Small intestine (tissue), 7 donors: ENCODE measurements around the gene CLIC3. TPM values are rescaled to one million over a fixed set of nuclear protein-coding genes. Genes with fewer than 3 reads are reported as not detected.

Source experiments
- DNase-seq, 2 donors: peaks; one replicate each; pipeline versions ENCODE4 v3.0.0 to v3.0.0-alpha.2; 2013
- FAIRE-seq: peaks from 2 replicates; lab custom pipeline; 2012; peaks lifted over from hg19 to GRCh38; lab: Jason Lieb, UNC
- H3K27ac ChIP-seq, 3 donors: one replicate each; pipeline ENCODE4 v1.5.1; 2013; ENCODE audit warnings: low read length in 2 of 3, mild to moderate bottlenecking in 2 of 3, control low read depth in 1 of 3, inconsistent platforms in 1 of 3, low read depth in 1 of 3, moderate library complexity in 1 of 3
- H3K27me3 ChIP-seq, 3 donors: one replicate each; pipeline ENCODE4 v1.6.1; 2013; ENCODE audit warnings: low read length in 3 of 3, inconsistent platforms in 1 of 3; ENCODE audit not compliant: control insufficient read depth in 3 of 3, insufficient read depth in 3 of 3
- H3K36me3 ChIP-seq, 3 donors: one replicate each; pipeline ENCODE4 v1.6.1; 2013; ENCODE audit warnings: low read length in 3 of 3, inconsistent platforms in 1 of 3, low read depth in 1 of 3, mild to moderate bottlenecking in 1 of 3, moderate library complexity in 1 of 3; ENCODE audit not compliant: control insufficient read depth in 3 of 3, insufficient read depth in 2 of 3
- H3K4me1 ChIP-seq, 3 donors: one replicate each; pipeline ENCODE4 v1.6.1; 2013; ENCODE audit warnings: low read length in 2 of 3, inconsistent platforms in 1 of 3, low read depth in 1 of 3, mild to moderate bottlenecking in 1 of 3, moderate library complexity in 1 of 3; ENCODE audit not compliant: control insufficient read depth in 3 of 3, insufficient read depth in 2 of 3
- H3K4me3 ChIP-seq, 3 donors: one replicate each; pipeline ENCODE4 v1.5.1; 2013; ENCODE audit warnings: low read length in 3 of 3, control low read depth in 1 of 3, inconsistent platforms in 1 of 3, low read depth in 1 of 3, mild to moderate bottlenecking in 1 of 3, moderate library complexity in 1 of 3
- H3K9me3 ChIP-seq, 2 donors: one replicate each; pipeline ENCODE4 v1.6.1; 2013; ENCODE audit warnings: low read depth in 1 of 2, low read length in 1 of 2; ENCODE audit not compliant: control insufficient read depth in 2 of 2, insufficient read depth in 1 of 2
- WGBS, 3 donors: extraction: QIAGEN DNeasy Blood & Tissue Kit; methylation state at CpG; one replicate each; pipeline ENCODE4 v1.1.7; 2013; 5-methylcytosine and 5-hydroxymethylcytosine counted together
- polyA plus RNA-seq, 4 donors: library from polyadenylated mRNA; stranded (reverse) in 3 of 4; unstranded in 1 of 4; fragments of 200-250 nt in 3 of 4; fragments of 120-200 nt in 1 of 4; gene quantifications; one replicate each; pipeline versions ENCODE4 v1.2.1 to v1.2.3, GENCODE V29; 2013
- donor health status: healthy with polysubstance abuse.
- donor health status: control.
- donor health status: control.
- donor health status: Bipolar disorder and iron deficiency.
- donor health status: healthy.

CLIC3 gene
- polyA plus RNA-seq, 4 donors = 0.81 to 6.2 (median 1.4) TPM; not detected in 1

DNA sequence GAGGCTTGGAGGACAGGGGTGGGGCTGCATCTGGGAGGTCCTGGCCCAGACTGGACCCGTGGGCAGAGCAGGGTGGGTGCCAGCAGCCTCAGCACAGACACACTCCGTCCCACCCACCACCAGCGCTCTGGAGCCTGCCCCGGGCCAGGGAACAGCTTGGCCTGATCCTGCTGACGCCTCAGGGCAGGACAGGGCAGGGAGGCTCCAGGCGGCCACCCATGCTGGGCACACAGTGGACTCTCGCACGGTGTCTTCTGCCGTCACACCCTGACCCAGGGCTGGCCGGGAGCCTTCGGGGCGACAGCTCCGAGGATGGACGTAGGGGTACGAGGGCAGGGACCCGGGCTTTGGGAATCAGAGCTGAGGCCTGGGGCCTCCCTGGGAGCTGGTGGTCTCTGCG, 27.2 kb downstream of the CLIC3 start:
- no peak for FAIRE-seq

DNA sequence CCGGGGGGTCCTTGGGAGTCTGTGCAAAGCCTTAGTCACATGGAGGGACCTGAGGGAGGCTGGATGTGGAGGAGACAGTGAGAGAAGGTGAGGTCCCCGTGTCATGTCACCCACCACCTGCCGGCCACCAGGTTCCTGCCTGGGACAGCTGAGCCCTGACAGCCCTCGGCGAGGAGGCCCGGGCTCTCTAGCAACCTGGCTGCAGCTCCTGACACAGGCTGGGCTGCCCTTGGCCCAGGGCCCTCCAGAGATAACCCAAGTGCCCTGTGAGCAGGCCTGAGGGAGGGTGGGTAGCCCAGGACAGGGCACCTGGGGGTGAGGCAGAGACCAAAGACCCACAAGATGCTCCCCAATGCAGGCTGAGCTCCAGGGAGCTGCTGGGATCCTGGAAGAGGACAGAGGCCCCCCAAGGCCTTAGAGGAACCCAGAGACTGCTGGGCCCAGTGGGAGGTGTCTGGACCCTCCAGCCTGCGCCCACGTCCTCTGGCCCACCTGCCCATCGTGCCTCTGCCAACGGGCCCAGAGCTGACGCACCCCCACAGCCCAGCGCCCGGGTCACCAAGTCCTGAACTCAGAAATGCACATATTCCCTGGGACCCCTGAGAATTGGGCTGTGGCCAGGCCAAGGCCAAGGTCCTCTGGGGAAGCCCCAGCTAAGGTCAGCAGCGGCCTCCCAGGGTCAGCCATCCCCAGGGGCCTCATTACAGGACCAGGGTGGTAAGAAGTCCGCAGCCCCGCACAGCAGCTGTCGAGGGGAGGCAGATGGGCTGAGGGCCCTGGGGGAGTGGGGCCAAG, 27.8 kb downstream of the CLIC3 start:
- H3K4me1 ChIP-seq = peaks cover 0 to 13% (median 2%) of the 10 kb centered on the region in 3 donors
- H3K9me3 ChIP-seq = no peaks in the 10 kb centered on the region
- FAIRE-seq (no peak), DNase-seq (no peak)
- peaks cover 0 to 9% (median 0%) of the 10 kb centered on the region in 3 donors for H3K27me3 ChIP-seq
- no peaks in the 10 kb centered on the region for H3K36me3 ChIP-seq
- WGBS, 3 donors = 68 to 80% (median 69%) methylated on average over 11 to 17 of the region's 17 CpGs
- no peak overlapping the region for H3K27ac ChIP-seq
- H3K4me3 ChIP-seq = no peak overlapping the region

More for the DNA sequence above, 27.2 kb downstream of the CLIC3 start:
- no peaks in the 10 kb centered on the region for H3K36me3 ChIP-seq
- DNase-seq = no peak
- H3K27ac ChIP-seq = no peak overlapping the region
- WGBS, 3 donors = 82 to 90% (median 87%) methylated on average over 15 to 17 of the region's 17 CpGs
- peaks cover 0 to 12% (median 2%) of the 10 kb centered on the region in 3 donors for H3K4me1 ChIP-seq
- H3K4me3 ChIP-seq = no peak overlapping the region
- H3K27me3 ChIP-seq = peaks cover 0 to 9% (median 0%) of the 10 kb centered on the region in 3 donors
- no peaks in the 10 kb centered on the region for H3K9me3 ChIP-seq

DNA sequence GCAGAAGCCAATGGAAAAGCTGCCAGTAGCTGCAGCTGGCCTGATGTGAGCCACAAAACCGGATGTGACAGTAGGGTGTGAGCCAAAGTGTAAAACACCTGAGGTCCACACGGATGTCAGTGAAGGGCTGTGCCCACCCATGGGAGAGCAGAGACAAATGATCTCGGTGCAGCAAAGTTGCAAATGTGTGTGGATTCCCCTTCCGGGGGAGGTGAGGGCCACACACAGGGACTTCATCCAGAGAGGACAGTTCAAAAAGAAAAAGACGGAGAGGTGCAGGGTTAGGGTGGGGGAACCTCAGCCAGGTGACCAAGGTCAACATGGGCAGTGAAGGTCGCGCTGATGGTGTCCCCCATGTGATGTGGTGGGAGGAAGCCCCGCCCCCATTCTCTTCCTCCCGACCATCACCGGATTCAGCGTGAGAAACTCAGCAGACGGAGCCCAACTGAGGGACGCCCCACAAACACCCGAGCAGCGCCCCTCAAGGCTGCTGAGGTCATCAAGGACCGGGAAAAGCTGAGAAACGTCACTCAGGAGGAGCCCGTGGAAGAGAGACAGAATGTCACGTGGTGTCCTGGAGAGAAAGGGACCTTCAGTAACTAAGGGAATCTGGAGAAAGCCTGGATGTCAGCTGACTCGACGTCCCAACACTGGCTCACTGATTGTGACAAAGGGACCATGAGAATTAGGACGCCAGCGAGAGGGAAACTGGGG, 30.4 kb downstream of the CLIC3 start:
- WGBS, 3 donors = 25 to 27% (median 27%) methylated on average over 23 of the region's 23 CpGs
- peaks cover 0 to 9% (median 0%) of the 10 kb centered on the region in 3 donors for H3K27me3 ChIP-seq
- H3K4me1 ChIP-seq = peaks cover 0 to 13% (median 2%) of the 10 kb centered on the region in 3 donors
- H3K27ac ChIP-seq = no peak overlapping the region
- no peaks in the 10 kb centered on the region for H3K36me3 ChIP-seq
- H3K9me3 ChIP-seq = no peaks in the 10 kb centered on the region
- no peak for FAIRE-seq
- peak; percentile 26 to 30 for DNase-seq
- H3K4me3 ChIP-seq = no peak overlapping the region

DNA sequence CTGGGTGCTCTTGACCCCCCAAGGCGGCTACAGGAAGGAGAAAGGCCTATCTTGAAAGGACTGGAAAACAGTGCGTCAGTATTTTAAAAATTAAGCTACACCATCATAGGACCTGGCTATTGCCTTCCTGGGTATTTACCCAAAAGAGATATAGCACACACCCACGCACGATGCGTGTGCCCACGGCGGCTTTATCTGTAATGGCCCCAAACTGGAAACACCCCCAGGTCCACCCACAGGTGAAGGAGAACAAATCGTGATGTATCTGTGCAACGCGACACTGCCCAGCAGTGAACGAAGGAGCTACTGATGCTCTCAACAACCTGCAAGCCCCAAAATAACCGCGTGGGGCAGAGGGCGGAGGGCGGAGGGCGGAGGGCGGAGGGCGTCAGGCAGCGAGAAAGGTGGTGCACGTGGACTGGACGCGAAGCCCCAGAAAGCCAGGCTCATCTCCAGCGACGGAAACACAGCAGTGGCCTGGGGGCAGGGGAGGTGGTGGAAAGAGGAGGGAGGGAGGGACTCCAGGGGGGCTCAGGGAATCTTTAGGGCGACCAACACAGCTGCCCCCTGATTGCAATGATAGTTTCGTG, 31.4 kb downstream of the CLIC3 start:
- Histone ChIP-seq H3K4me1 (peaks cover 0 to 13% (median 2%) of the 10 kb centered on the region in 3 donors), H3K36me3 (no peaks in the 10 kb centered on the region), H3K9me3 (no peaks in the 10 kb centered on the region), H3K4me3 (no peak overlapping the region), H3K27me3 (peaks cover 0 to 9% (median 0%) of the 10 kb centered on the region in 3 donors), H3K27ac (no peak overlapping the region)
- FAIRE-seq (no peak), DNase-seq (no peak)
- WGBS, 3 donors = 57 to 79% (median 72%) methylated on average over 26 of the region's 26 CpGs

DNA sequence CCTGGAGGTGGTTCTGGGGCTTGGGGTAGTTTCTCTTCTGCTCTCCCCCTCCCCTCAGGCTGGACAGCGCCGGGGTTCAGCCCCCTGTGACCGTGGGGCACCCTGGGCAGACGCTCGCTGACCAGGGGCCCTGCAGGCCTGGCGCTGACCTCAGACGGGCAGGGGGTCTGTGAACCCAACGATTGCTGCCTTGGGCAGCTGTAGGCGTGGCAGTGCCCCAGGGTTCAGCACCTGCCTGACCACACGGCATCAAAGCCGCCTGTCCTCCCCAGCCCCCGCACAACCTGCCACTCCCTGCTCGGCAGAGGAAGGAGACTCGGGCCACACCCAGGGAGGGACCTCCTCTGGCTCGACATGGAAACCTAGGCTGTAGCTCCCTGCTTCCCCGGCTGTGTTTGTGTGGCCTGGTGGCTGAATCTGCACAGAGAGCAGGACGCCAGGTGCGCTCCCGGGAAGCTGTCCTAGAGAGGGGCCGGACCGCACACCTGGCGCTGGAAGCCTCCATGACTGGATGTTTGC, 32.1 kb downstream of the CLIC3 start:
- FAIRE-seq = no peak
- peaks cover 0 to 13% (median 2%) of the 10 kb centered on the region in 3 donors for H3K4me1 ChIP-seq
- no peak overlapping the region for H3K4me3 ChIP-seq
- H3K27ac ChIP-seq = no peak overlapping the region
- no peaks in the 10 kb centered on the region for H3K36me3 ChIP-seq
- DNase-seq = peak; percentile 59 to 70
- H3K27me3 ChIP-seq = peaks cover 0 to 9% (median 0%) of the 10 kb centered on the region in 3 donors
- H3K9me3 ChIP-seq = no peaks in the 10 kb centered on the region
- 11 to 54% (median 38%) methylated on average over 19 to 22 of the region's 22 CpGs for WGBS, 3 donors

DNA sequence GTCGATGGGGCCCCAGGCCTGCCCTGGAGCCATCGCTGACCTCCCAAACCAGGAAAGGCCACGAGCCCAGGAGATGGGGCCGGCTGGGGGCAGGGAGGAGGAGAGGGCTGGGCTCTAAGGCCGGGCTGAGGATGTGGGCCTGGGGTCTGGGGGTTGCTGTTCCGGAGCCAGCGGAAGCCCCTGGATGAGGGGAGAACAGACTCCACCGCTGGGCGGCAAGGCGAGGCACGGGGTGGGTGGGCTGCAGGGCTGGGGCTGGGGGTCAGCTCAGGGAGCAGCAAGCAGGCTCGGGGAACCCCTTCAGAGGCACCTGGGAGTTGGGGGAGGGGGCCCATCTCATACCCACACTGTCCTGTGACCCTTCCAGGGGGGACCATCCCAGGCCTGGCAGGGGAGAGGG, 32.6 kb downstream of the CLIC3 start:
- no peak for DNase-seq
- Histone ChIP-seq H3K36me3 (no peaks in the 10 kb centered on the region), H3K4me3 (no peak overlapping the region), H3K27ac (no peak overlapping the region), H3K27me3 (peaks cover 0 to 9% (median 0%) of the 10 kb centered on the region in 3 donors), H3K4me1 (peaks cover 0 to 13% (median 2%) of the 10 kb centered on the region in 3 donors), H3K9me3 (no peaks in the 10 kb centered on the region)
- FAIRE-seq = no peak
- WGBS, 3 donors = 75 to 84% (median 80%) methylated on average over 9 to 12 of the region's 12 CpGs

DNA sequence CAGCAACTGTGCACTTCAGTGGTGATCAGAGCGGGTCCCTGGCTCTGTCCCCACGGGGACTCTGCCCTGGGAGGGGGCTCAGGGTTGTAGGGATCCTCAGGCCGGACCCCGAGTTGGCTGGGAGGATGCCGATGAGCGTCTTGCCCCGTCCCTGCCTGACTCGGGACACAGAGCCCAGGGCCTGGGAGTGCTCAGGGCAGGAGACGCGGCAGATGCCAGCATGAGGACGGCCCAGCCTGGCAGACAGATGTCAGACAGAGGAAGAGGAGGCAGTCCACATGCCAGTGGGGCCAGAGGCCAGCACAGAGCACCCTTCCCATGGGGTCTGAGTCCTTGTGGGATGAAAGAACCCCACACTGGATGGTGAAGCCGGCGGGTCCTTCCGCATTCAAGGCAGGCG, 33.0 kb downstream of the CLIC3 start:
- H3K9me3 ChIP-seq = no peaks in the 10 kb centered on the region
- DNase-seq (no peak), FAIRE-seq (no peak)
- H3K36me3 ChIP-seq = no peaks in the 10 kb centered on the region
- no peak overlapping the region for H3K4me3 ChIP-seq
- 87 to 92% (median 87%) methylated on average over 12 to 15 of the region's 15 CpGs for WGBS, 3 donors
- H3K27me3 ChIP-seq = peaks cover 0 to 9% (median 0%) of the 10 kb centered on the region in 3 donors
- H3K4me1 ChIP-seq = peaks cover 0 to 13% (median 2%) of the 10 kb centered on the region in 3 donors
- no peak overlapping the region for H3K27ac ChIP-seq

DNA sequence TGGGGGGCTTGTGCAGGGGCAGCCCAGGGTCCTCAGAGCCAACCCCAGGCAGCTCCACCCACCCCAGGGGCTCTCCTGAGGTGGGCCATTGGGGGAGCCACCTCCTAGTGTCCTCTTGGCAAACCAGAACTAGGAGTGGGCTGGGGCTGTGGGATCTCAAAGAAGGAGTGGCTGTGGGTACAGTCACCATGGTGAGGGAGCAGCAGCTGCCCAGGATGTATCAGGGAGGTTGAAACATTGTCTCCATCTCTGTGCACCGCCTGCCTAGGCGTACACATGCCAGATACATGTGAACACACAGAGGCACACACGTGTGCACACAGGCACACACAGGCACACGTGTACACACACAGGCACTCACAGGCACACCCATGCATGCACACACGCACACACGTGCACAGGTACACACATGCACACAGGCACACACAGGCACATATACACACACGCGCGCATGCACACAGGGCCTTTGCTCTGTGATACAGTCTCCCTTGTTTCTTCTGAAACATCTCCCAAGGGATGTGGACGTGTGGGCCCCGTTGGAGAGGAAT, 33.6 kb downstream of the CLIC3 start:
- no peak for FAIRE-seq
- H3K4me3 ChIP-seq = no peak overlapping the region
- no peak for DNase-seq
- WGBS, 3 donors = 81 to 89% (median 86%) methylated on average over 11 of the region's 11 CpGs
- H3K27ac ChIP-seq = no peak overlapping the region
- H3K9me3 ChIP-seq = no peaks in the 10 kb centered on the region
- H3K4me1 ChIP-seq = peaks cover 0 to 13% (median 2%) of the 10 kb centered on the region in 3 donors
- no peaks in the 10 kb centered on the region for H3K36me3 ChIP-seq
- peaks cover 0 to 9% (median 0%) of the 10 kb centered on the region in 3 donors for H3K27me3 ChIP-seq
